Forelimb muscle (tissue), 1 donor: ENCODE data around the gene CDK14. TPM values are rescaled to one million over a fixed set of nuclear protein-coding genes. Genes with fewer than 3 reads are reported as not detected.
A peak's percentile ranks its signal among the peaks of the same experiment; 100 is the strongest.
"Not testable (repeated sequence)": the region's sequence is repeated elsewhere in the genome, so short reads cannot be mapped to it uniquely, and the experiment has no call there.

Source experiments
- DNase-seq: peaks from one replicate; pipeline ENCODE4 v3.0.0-alpha.2; 2013; ENCODE audit warnings: low read depth
- polyA plus RNA-seq: library from polyadenylated mRNA; unstranded; fragments of 120-200 nt; gene quantifications from one replicate; pipeline ENCODE4 v1.2.1, GENCODE V29; 2013; ENCODE audit not compliant: insufficient read length

Gene CDK14
- polyA plus RNA-seq, 1 donor, result 17.2 TPM

- no peak for DNase-seq
These were observed 33.3 kb downstream of the CDK14 start for GRCh38 chr7:90629297-90629918.

GRCh38 chr7:90631502-90631901 lies 35.4 kb downstream of the CDK14 start:
- no peak for DNase-seq

- DNase-seq, result not testable (repeated sequence)
These were observed 43.6 kb downstream of the CDK14 start for GRCh38 chr7:90639683-90640082.

GRCh38 chr7:90642978-90643377 lies 46.9 kb downstream of the CDK14 start:
- no peak for DNase-seq

- no peak for DNase-seq
These were observed 49.7 kb downstream of the CDK14 start for GRCh38 chr7:90645784-90646183.

- no peak for DNase-seq
These were observed 52.0 kb downstream of the CDK14 start for GRCh38 chr7:90648107-90648506.

- no peak for DNase-seq
These were observed 52.7 kb downstream of the CDK14 start for GRCh38 chr7:90648834-90649233.

GRCh38 chr7:90654718-90655427 lies 58.8 kb downstream of the CDK14 start:
- no peak for DNase-seq

GRCh38 chr7:90655566-90655965 lies 59.4 kb downstream of the CDK14 start:
- no peak for DNase-seq

- DNase-seq, result no peak
These were observed 61.4 kb downstream of the CDK14 start for GRCh38 chr7:90657481-90657880.

- no peak for DNase-seq
These were observed 64.0 kb downstream of the CDK14 start for GRCh38 chr7:90660100-90660499.

GRCh38 chr7:90660819-90661218 lies 64.7 kb downstream of the CDK14 start:
- DNase-seq, result no peak

- peak; percentile 39 for DNase-seq
These were observed 65.4 kb downstream of the CDK14 start for GRCh38 chr7:90661290-90662151.

GRCh38 chr7:90663176-90663575 lies 67.1 kb downstream of the CDK14 start:
- DNase-seq, result no peak

- no peak for DNase-seq
These were observed 70.1 kb downstream of the CDK14 start for GRCh38 chr7:90666186-90666585.

GRCh38 chr7:90668992-90669391 lies 72.9 kb downstream of the CDK14 start:
- DNase-seq, result no peak

GRCh38 chr7:90669492-90669891 lies 73.4 kb downstream of the CDK14 start:
- no peak for DNase-seq

GRCh38 chr7:90671571-90671970 lies 75.5 kb downstream of the CDK14 start:
- no peak for DNase-seq

- DNase-seq, result no peak
These were observed 76.1 kb downstream of the CDK14 start for GRCh38 chr7:90672210-90672609.

GRCh38 chr7:90674625-90675024 lies 78.5 kb downstream of the CDK14 start:
- no peak for DNase-seq

- DNase-seq, result no peak
These were observed 79.9 kb downstream of the CDK14 start for GRCh38 chr7:90675982-90676381.
